PFSK-1 (cell line): Measurements from ENCODE around the gene TAF6.

Experiments used
- FOXP2 ChIP-seq: optimal IDR thresholded peaks from 2 replicates; pipeline ENCODE3; 2011; ENCODE audit warnings: borderline replicate concordance, control low read depth, inconsistent platforms; ENCODE audit not compliant: insufficient read depth; ENCODE audit errors: extremely low read length, extremely low read depth
- POLR2AphosphoS5 ChIP-seq: IDR thresholded peaks from 2 replicates; pipeline ENCODE4 v1.6.1; 2012; ENCODE audit warnings: low read depth, mild to moderate bottlenecking, control low read depth, low read length, moderate library complexity
- SIN3A ChIP-seq: IDR thresholded peaks from 2 replicates; pipeline ENCODE4 v1.6.1; 2012; ENCODE audit warnings: mild to moderate bottlenecking, low read length, moderate library complexity, borderline replicate concordance; ENCODE audit not compliant: insufficient read depth
- TAF1 ChIP-seq: IDR thresholded peaks from 2 replicates; pipeline ENCODE4 v1.6.1; 2012; ENCODE audit warnings: low read length, control low read depth, borderline replicate concordance; ENCODE audit not compliant: insufficient read depth
- TF ChIP-seq, protein P1 (sequence below), 2 experiments: IDR thresholded peaks; 2 replicates each; pipeline versions ENCODE4 v1.6.1 to v1.8.0; 2011 to 2012; ENCODE audit warnings: low read depth in 2 of 2, low read length in 2 of 2, control low read depth in 1 of 2, inconsistent platforms in 1 of 2, mild to moderate bottlenecking in 1 of 2, moderate library complexity in 1 of 2; ENCODE audit not compliant: insufficient read depth in 1 of 2

Gene TAF6

DNA sequence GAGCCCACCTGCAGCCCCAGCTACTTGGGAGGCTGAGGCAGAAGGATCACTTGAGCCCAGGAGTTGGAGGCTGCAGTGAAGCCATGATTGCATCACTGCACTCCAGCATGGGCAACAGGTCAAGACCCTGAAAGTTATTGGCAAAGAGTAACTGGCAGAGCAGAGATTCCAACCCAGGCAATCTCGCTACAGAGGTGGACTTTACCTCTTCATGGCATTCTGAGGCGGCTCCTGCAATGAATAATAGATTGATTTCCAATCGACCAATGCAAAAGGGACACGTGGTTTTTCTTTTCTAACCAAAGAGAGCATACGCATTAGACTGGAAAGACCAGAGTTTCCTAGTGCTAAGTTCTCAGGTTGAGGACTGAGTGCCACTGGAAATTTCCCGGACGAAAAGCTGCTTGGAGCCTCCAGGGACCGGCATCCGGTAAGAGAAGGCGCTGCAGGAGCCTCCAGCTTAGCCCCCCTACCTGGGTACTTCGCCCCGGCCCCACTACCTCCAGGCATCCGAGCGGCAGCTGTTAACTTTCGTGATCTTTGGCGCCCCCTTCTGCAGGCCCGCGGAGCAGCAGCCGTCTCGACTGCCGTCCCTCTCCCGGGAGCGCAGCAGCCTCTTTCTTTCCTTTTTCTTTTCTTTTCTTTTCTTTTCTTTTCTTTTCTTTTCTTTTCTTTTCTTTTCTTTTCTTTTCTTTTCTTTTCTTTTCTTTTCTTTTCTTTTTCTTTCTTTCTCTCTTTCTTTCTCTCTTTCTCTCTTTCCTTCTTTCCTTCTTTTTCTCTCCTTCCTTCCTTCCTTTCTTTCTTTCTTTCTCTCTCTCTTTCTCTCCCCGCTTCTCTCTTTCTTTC, 11.7 kb upstream of the TAF6 start:
- TF ChIP-seq TAF1 (no peak), FOXP2 (no peak), SIN3A (no peak), POLR2AphosphoS5 (no peak)
- TF ChIP-seq, protein P1, sequence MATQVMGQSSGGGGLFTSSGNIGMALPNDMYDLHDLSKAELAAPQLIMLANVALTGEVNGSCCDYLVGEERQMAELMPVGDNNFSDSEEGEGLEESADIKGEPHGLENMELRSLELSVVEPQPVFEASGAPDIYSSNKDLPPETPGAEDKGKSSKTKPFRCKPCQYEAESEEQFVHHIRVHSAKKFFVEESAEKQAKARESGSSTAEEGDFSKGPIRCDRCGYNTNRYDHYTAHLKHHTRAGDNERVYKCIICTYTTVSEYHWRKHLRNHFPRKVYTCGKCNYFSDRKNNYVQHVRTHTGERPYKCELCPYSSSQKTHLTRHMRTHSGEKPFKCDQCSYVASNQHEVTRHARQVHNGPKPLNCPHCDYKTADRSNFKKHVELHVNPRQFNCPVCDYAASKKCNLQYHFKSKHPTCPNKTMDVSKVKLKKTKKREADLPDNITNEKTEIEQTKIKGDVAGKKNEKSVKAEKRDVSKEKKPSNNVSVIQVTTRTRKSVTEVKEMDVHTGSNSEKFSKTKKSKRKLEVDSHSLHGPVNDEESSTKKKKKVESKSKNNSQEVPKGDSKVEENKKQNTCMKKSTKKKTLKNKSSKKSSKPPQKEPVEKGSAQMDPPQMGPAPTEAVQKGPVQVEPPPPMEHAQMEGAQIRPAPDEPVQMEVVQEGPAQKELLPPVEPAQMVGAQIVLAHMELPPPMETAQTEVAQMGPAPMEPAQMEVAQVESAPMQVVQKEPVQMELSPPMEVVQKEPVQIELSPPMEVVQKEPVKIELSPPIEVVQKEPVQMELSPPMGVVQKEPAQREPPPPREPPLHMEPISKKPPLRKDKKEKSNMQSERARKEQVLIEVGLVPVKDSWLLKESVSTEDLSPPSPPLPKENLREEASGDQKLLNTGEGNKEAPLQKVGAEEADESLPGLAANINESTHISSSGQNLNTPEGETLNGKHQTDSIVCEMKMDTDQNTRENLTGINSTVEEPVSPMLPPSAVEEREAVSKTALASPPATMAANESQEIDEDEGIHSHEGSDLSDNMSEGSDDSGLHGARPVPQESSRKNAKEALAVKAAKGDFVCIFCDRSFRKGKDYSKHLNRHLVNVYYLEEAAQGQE (IDR thresholded peaks at IDR 0.05; ENCODE audit: insufficient read depth in 1 of 2, low read depth in 2 of 2, low read length in 2 of 2) = no peak

- TF ChIP-seq, protein P1 (IDR thresholded peaks at IDR 0.05; ENCODE audit: insufficient read depth in 1 of 2, low read depth in 2 of 2, low read length in 2 of 2) = no peak
- no peak for TF ChIP-seq TAF1
- TF ChIP-seq POLR2AphosphoS5 = no peak
- TF ChIP-seq SIN3A = no peak
- TF ChIP-seq FOXP2 = no peak
Observed at GRCh38 chr7:100128637-100128963, 9.4 kb upstream of the TAF6 start.

- TF ChIP-seq TAF1 (no peak), SIN3A (no peak), FOXP2 (no peak), POLR2AphosphoS5 (no peak)
- TF ChIP-seq, protein P1 (IDR thresholded peaks at IDR 0.05; ENCODE audit: insufficient read depth in 1 of 2, low read depth in 2 of 2, low read length in 2 of 2) = no peak
Observed at GRCh38 chr7:100127866-100128636, 8.9 kb upstream of the TAF6 start.

DNA sequence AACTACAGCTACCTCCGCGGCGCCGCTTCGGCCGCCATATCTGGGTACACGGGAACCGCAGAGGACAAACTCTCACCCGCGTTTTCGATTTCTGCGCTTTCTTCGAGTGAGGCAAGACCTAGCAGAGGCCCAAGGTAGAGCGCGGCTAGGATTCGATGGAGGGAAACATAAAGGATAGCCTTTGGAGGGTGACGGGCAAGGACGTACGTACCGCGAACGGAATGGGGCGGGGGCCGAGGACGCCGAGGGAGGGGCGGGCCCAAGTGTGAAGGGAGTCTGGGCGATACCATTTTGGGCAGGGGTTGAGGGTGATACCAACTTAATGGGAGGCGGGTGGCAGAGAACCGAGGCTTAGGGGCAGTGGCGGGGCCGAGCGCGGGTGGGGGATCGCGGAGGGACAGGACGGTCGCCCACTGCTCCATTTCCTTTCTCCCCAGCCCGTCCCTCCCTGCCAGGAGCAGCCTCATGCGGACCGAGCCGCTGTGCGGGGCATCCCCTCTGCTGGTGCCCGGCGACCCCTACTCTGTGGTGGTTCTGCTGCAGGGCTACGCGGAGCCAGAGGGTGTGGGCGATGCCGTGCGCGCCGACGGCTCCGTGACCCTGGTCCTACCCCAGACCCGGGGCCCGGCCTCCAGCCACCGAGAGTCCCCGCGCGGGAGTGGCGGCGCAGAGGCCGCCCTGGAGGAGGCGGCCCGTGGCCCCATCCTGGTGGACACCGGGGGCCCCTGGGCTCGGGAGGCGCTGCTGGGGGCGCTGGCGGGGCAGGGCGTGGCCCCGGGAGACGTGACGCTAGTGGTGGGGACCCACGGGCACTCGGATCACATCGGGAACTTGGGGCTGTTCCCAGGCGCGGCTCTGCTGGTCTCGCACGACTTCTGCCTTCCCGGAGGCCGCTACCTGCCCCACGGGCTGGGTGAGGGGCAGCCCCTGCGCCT, 8.0 kb upstream of the TAF6 start, which contains the start of gene MBLAC1:
MBLAC1 (plus strand) TSS at position 37 of the 935 bp plus-strand sequence; CDS start at position 466, 429 bp downstream.
- TF ChIP-seq TAF1 (peak; percentile 87; the same call in 1 of the 2 replicates), POLR2AphosphoS5 (peak; percentile 96), FOXP2 (no peak), SIN3A (no peak)
- TF ChIP-seq, protein P1 (IDR thresholded peaks at IDR 0.05; ENCODE audit: insufficient read depth in 1 of 2, low read depth in 2 of 2, low read length in 2 of 2) = peak in 1 of 2 experiments; percentile 56; a peak in 1 of 4 replicates
